Measurements from ENCODE around the gene YRDC.

GRCh38 chr1:37850352-37850955 lies 42.4 kb upstream of the YRDC start:
- TF ChIP-seq, protein P1, sequence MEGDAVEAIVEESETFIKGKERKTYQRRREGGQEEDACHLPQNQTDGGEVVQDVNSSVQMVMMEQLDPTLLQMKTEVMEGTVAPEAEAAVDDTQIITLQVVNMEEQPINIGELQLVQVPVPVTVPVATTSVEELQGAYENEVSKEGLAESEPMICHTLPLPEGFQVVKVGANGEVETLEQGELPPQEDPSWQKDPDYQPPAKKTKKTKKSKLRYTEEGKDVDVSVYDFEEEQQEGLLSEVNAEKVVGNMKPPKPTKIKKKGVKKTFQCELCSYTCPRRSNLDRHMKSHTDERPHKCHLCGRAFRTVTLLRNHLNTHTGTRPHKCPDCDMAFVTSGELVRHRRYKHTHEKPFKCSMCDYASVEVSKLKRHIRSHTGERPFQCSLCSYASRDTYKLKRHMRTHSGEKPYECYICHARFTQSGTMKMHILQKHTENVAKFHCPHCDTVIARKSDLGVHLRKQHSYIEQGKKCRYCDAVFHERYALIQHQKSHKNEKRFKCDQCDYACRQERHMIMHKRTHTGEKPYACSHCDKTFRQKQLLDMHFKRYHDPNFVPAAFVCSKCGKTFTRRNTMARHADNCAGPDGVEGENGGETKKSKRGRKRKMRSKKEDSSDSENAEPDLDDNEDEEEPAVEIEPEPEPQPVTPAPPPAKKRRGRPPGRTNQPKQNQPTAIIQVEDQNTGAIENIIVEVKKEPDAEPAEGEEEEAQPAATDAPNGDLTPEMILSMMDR (IDR thresholded peaks at IDR 0.05 in 4 of 5, conservative IDR thresholded peaks at IDR 0.05 in 1 of 5): no peak
- TF ChIP-seq POLR2A (IDR thresholded peaks at IDR 0.05): no peak

Measured in gastrocnemius medialis (tissue), 4 donors.